SIG-M5 treated with dmso at 0.1 percent for 504 hours (cell line): Measurements from ENCODE around the gene KLHL22.
"Not testable (repeated sequence)": the region's sequence is repeated elsewhere in the genome, so short reads cannot be mapped to it uniquely, and the experiment has no call there.

Experiments used
- DNase-seq: peaks from one replicate; lab custom pipeline; 2025; ENCODE audit not compliant: unreplicated experiment; lab: John Stamatoyannopoulos, UW

KLHL22 gene

GRCh38 chr22:20404881-20405280 is 90.7 kb downstream of the KLHL22 start:
- DNase-seq, result no peak

- DNase-seq, result no peak
Observed at GRCh38 chr22:20403779-20404140, 91.8 kb downstream of the KLHL22 start.

GRCh38 chr22:20402960-20403778 is 92.4 kb downstream of the KLHL22 start:
- DNase-seq, result no peak

- DNase-seq, result no peak
Observed at GRCh38 chr22:20401376-20402014, 94.1 kb downstream of the KLHL22 start.

GRCh38 chr22:20400606-20401375 is 94.8 kb downstream of the KLHL22 start:
- no peak for DNase-seq

GRCh38 chr22:20399866-20400605 is 95.6 kb downstream of the KLHL22 start:
- DNase-seq, result no peak

- no peak for DNase-seq
Observed at GRCh38 chr22:20398420-20398819, 97.2 kb downstream of the KLHL22 start.

- DNase-seq, result no peak
Observed at GRCh38 chr22:20397498-20397897, 98.1 kb downstream of the KLHL22 start.

GRCh38 chr22:20396639-20397038 is 99.0 kb downstream of the KLHL22 start:
- DNase-seq, result no peak

GRCh38 chr22:20395907-20396287 is 99.7 kb downstream of the KLHL22 start:
- peak; percentile 27 for DNase-seq

GRCh38 chr22:20395181-20395906 is 100.3 kb downstream of the KLHL22 start:
- DNase-seq, result peak; percentile 27

GRCh38 chr22:20393705-20394476 is 101.7 kb downstream of the KLHL22 start, which contains the start of gene ZNF74:
TSS of gene ZNF74 (plus strand) at chr22:20394151. CDS start at chr22:20394629, 478 bp downstream.
- peak; percentile 83 for DNase-seq

- no peak for DNase-seq
Observed at GRCh38 chr22:20392983-20393704, 102.5 kb downstream of the KLHL22 start.

- DNase-seq, result not testable (repeated sequence)
Observed at GRCh38 chr22:20392365-20392881, 103.2 kb downstream of the KLHL22 start.
